Bone marrow (tissue), 2 donors: ENCODE results near the gene KRTAP3-2.

Experiments used
- DNase-seq, 2 donors: peaks; one replicate each; lab custom pipeline; 2025; lab: John Stamatoyannopoulos, UW

KRTAP3-2 gene

DNA sequence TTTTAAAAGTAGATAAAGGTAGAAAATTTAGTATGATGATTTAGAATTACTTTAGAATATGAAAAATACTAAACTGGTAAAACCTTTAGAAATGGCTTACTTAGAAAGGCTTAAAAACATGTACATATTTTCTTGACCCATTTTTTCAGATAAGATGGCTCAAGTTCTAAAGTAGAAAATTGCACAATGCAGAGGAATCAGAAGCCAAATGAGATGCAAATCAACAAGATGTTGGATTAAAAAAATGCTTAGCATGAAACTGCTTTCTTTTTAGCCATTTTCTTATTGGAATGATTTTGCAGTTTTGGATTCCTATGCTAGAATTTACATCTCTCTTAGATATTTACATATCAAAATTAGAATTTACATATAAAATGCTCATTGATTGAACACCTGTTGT is 10.7 kb upstream of the KRTAP3-2 start:
- DNase-seq, result no peak

DNA sequence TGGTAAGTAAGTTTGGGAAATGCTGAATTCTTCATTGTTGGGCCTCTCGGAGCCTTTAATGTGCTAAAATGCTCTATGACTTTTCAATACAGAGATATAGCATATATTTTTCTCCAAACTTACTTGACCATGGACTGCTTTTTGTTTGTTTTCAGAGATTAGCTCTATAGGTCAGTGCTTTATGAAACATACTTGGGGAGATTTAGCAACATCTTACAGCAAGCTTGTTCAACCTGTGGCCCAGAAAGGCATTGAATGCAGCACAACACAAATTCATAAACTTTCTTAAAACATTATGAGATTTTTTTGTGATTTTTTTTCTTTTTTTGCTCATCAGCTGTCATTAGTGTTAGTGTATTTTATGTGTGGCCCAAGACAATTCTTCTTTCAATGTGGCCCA is 10.2 kb upstream of the KRTAP3-2 start:
- DNase-seq, result no peak

DNA sequence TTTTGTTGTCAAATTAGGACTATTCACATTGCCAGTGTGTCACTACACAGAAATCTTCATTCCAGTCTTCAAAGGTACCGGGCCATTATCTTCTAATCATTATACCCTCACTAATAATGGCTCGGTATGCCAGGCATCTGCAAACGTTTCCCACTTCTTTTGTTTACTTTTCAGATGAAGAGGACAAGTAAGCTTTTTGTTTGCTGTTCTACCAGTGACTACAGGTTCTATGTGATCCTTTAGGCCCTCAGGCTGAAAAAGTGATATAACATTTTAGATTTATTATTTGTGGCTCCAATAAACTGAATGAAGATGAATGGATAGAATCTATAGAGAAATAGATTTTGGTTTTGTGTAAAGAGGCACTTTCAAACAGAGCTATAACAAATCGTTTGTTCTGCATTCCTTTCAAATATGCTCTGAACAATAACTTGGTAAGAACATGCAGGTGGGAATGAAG is 9.6 kb upstream of the KRTAP3-2 start:
- DNase-seq, result no peak

DNA sequence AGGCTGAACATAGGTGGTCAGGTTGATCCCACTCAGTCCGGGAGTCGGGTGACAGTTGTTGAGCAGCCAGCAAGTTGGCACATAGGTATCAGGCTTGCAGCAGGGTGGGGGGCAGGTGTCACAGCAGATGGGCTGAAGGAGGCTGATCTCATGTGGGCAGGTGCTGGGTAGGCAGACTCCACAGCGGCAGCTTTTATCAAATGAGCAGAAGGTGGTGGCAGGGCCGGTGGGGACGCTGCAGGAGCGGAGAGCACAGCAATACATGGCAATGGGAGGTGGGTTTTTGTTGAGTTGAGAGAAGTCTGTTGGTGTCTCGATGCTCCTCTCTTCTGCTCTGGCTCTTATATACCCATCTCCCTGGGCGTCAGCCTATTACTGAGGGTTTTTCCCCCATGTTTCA is 9.1 kb upstream of the KRTAP3-2 start, which contains the start of gene KRTAP3-1:
KRTAP3-1 (minus strand) TSS at position 318 of the 400 bp plus-strand sequence; CDS start at position 264, 54 bp downstream.
- no peak for DNase-seq

DNA sequence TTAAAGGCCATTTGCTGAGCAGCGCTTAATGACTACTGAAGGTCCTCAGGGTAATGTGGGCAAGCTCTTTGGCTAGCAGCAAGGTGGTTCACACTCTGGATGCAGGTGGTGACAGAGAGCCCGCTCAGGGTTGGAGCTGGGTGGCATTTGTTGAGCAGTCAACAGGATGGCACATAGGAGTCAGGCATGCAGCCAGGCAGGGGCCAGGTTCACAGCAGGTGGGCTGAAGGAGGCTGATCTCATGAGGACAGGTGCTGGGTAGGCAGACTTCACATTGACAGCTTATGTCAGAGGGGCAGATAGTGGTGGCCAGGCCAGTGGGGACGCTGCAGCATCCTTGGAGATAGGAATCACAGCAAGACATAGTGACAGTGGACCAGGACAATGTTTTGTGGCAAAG is 4.7 kb upstream of the KRTAP3-2 start:
- no peak for DNase-seq

DNA sequence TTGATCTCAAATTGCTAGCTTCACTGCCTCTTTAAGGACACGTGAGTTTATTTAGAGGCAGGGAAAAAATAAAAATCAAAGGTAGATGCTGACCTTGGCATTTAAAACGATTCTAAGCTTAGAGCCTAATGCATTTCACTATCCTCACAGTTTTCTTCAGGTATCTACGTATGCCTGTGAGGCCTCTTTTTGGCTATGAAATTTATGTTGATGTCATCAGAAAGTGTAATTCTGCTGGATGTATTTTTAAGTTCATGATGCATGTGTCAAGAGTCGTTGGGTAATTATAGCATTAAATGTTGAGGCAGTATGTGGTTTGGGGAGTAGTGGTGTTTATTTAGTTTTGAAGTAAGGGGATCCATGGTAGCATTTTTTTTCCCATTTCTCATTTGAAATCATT is 4.2 kb upstream of the KRTAP3-2 start:
- no peak for DNase-seq

DNA sequence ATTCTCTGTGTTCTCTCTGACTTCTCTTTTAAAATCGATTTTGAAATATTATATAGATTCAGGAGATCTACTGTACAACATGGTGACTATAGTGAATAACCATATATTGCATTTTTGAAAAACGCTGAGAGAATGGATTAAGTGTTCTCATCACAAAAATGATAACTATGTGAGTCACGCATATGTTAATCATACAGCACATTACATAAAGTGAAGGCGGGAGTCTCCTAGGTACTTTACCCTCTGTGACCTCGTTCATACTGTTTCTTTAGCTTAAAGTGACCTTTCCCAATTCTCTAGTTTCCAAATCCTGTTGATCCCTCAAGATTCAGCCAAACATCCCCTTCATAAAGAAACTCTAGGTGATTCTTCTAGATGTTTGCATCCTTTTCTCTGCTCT is 3.1 kb upstream of the KRTAP3-2 start:
- no peak for DNase-seq

DNA sequence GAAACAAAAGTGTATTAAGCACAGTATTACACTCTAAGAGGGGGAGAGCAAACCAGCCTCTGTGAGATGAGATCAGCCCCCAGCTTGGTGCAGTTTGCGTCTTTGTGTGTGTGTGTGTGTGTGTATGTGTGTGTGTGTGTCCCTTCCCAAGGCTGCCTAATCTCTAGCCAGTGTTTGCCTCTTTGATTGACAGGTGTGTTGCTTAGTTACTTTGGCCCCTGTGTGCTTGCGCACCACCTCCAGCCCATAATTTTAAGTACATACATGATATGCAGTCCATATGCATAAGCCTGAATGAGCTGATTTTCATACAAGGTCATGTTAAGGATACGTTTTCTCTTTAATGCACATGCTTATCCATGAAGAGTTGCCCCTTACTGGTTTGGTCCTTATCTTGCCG is 2.1 kb upstream of the KRTAP3-2 start:
- no peak for DNase-seq

DNA sequence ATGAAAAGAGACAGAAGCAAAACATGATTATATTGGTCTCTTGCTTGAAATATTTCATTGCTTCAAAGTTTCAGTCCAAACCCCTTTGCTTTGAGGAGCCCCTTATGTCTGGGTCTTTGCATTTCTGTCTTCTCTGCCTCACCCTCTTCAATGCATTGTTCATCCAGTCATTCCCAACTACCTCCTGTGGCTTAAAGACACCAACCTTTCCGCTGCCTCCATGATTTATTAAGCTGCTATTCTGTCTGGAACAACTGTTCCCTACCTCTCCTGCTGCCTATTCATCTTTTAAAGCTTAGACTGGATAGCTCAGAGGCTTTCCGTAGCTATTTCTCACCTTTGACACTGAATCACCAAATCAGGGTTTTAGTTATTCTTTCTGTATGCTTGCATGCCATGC is 2.3 kb downstream of the KRTAP3-2 start:
- DNase-seq, result no peak

DNA sequence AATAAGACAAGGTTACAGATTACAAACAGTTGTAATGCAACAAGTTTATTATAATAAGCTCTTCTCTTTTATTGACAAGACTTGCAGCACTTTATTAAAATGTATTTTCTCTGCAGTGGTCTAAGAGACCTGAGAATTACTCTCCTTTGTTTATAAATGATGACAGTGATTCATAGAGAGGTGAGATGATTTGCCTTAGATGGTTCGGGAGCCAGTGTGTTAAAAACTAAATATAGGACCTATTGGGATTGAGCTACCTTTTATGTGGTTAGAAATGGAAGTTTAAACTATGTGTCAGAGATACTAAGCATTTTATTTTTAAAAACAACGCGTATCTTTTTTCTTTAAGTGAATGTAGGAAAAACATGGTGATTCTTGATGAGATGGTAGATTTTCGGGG is 2.9 kb downstream of the KRTAP3-2 start:
- DNase-seq, result no peak

DNA sequence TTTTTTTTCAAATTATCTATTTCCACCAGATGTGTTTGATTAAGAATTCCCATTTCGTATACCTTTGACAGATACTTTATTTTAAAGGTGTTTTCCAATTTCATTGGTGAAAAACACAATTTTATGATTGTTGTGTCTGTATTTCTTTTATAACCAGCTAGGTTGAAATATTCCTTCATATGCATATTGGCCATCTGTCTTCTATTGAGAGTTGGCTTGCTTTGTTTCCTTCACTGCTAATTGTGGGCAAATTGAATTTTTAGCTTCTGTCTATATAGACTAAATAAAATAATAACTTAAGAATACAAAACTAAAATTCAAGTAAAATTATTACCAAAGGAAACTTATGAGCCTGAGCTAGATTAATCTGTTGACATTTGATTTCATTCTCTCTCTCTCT is 4.6 kb downstream of the KRTAP3-2 start:
- no peak for DNase-seq

DNA sequence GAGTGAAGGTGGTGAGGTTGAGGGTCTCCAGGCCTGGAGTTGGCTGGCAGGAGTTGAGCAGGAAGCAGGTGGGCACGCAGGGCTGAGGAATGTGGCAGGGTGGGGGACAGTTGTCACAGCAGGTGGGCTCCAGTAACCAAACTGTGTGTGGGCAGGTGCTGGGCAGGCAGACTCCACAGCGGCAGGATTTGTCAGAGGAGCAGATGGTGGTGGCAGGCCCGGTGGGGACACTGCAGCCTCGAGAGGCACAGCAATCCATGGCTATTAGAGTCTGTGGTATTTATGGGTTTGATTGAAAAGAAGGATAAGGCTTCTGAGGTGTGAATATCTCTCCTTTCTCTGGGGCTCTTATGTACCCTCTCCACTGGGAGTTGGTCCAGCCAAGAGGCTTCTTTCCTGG is 5.9 kb downstream of the KRTAP3-2 start, which contains the start of gene KRTAP3-3:
KRTAP3-3 (minus strand) TSS at position 326 of the 400 bp plus-strand sequence; CDS start at position 259, 67 bp downstream.
- DNase-seq, result no peak

DNA sequence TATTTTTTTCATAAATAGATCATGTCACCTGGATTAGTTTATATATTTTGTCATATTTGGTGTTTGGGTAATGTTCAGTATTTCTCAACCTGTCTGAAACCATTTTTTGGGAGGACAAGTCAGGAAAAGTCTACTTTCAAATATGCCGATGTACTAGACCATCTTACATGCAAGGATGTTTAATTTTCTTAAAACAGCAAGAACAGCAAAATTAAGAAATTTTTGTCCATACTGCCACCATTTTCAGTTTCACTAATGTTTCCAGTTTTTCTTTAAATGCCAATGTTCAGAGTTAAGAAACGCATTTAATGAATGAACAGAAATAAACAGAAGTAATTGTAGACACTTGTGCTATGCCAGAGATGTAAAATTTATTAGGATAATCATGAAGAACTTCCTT is 6.6 kb downstream of the KRTAP3-2 start:
- DNase-seq, result no peak

DNA sequence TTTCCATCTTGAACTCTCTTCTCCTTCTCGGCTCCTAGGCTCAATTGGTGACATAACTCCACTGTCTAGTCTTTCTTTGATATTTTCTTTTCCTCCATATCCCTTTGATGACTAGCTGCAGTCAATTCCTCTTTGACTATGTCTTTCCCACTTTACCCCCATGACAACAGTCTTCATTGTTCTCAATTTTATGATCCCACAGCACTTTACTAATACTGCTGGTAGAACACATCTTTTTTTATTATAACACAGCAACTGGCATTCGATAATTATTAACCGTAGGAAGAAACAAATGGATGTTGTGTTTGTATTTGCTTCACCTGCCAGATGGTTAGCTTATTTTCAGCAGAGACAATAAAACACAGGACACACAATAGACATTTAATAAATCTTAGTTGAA is 7.0 kb downstream of the KRTAP3-2 start:
- DNase-seq, result no peak

DNA sequence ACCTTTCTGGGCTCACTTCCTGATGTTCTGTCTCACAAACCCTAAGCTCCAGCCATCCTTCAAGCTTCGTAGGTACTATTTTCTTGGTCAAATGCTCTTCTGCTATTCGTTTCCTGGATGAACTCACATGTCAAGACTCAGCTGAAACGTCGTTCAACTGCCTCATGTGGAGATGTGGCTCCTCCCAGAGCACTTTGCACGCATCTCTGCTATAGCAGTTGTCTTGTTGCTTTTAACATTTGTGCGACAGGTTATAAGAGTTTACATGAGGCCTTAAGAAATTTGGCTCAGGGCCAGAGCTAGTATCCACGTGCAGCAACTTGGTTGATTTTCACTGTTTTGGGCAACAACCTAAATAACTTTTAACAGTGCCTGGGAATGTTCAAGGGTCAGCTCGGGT is 12.8 kb downstream of the KRTAP3-2 start:
- no peak for DNase-seq

DNA sequence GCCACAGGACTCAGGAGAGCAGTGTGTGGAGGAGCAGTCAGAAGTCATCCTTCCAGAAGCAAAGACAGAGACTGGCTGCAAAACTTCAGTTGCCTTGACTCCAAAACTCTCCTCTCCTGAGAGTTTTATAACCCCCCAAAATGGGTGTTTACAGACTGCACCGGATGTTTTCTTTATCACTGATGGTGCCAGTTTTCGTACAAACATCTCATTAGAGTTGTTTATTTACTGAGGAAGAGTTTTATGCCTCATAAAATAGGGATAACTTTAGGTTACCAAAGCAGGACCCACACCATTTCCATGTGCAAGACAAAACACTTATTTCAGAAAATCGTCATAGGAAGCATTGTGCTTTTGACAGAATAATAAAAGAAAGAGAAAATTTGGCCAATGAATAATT is 15.5 kb downstream of the KRTAP3-2 start, which contains the start of gene KRT40:
KRT40 (minus strand) TSS at position 101 of the 400 bp plus-strand sequence; CDS start at position 48, 53 bp downstream.
- DNase-seq, result no peak

DNA sequence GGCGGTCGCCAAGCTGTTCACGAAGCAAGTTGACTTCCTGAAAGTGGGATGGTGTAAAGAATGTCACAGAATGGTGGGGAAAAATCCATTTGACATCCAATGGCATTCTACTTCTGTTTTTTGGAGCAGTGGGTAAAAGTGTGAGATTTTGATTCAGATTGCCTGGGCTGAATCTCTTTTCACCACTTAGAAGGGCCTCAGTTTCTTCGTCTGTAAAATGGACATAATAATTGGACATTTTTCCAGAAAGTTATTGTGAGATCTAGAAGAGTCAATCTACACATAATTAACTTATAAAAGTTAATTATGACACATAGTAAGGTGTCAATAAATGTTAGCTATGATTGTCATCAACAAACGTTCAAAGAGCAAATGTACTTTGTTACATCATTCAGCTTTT is 18.6 kb downstream of the KRTAP3-2 start:
- DNase-seq, result no peak

DNA sequence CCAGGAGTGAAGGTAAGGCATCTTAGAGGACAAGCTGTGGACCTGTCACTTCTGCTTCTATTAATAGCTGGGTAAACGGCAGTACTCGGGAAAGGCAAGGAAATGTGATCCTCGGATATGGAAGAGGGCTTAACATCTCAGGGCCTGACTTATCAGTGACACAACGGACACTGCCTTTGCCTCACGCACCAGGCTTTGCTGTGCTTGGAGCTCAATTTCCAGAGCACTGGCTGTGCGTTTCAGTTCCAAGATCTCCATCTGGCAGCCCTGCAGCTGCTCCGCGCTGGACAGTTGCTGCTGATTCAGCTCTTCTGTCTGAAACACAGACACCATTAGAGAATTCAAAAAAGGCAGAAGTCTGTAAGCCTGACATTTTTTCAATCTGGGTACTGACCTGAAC is 19.1 kb downstream of the KRTAP3-2 start:
- no peak for DNase-seq

DNA sequence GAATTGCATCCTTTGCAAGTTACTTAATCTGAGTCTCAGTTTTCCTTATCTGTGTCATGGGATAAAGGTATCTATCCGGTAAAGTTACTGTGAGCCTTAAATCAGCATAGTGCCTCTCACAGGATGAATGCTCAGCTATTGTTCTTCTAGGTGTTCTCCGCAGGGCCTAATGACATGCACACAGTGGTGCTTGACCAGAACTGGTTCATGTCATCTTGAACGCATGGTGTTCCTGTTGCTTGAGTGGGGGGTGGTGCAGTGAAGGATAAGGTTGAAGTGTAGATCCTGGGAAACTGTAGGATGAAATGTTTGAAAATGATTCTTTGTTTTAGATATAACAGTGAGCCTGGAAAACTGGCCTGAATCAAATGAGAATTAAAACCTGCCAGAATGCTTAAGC is 19.6 kb downstream of the KRTAP3-2 start:
- no peak for DNase-seq

DNA sequence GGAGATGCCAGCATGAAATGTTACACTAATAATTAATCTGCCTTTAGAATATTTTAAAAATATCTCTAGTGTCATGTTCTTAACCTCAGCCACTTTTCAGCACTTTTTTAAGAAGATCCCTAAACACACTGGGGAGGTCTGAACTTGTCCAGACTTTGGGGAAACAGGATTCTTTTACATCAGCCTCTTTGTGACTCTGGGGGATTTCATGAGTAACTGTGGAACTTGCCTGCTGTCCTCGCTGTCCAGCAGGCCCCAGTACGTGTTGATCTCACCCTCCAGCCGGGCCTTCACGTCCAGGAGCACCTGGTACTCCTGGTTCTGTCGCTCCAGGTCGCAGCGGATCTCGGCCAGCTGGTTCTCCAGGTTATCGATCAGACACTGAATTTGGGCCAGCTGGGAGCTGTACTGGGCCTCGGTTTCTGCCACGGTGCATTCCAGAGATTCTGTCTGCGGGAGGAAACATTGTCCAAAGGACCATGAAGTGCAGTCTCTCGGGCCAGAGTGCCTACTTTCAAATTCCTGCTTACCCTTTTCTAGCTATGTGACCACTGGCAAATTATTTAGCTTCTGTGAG is 21.0 kb downstream of the KRTAP3-2 start:
- DNase-seq, result no peak

DNA sequence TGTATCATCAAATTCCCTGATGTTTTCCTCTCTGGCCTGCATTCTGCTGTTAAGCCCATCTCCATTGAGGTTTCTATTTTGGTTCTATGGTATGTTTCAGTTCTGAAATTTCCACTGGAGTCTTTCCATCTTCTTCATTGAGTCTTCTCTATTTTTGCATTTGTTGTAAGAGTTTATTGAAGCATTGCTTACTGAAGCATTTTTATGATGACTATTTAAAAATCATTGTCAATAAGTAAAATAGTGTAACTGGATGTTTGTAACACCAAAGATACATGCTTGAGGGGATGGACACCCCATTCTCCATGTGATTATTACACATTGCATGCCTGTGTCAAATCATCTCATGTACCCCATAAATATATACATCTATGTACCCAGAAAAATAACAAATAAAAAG is 24.2 kb downstream of the KRTAP3-2 start:
- DNase-seq, result no peak

DNA sequence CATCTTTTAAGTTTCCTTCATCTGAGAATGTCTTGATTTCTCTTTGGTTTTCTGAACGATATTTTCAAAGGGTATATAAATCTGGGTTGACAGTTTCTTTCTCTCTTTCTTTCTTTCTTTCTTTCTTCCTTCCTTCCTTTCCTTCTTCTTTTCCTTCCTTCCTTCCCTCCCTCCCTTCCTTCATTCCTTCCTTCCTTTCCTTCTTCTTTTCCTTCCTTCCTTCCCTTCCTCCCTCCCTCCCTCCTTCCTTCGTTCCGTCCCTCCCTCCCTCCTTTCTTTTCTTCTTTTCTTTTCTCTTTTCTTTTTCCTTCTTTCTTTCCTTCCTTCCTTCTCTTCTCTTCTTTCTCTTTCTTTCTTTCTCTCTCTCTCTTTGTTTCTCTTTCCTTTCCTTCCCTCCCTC is 25.3 kb downstream of the KRTAP3-2 start:
- DNase-seq, result no peak

DNA sequence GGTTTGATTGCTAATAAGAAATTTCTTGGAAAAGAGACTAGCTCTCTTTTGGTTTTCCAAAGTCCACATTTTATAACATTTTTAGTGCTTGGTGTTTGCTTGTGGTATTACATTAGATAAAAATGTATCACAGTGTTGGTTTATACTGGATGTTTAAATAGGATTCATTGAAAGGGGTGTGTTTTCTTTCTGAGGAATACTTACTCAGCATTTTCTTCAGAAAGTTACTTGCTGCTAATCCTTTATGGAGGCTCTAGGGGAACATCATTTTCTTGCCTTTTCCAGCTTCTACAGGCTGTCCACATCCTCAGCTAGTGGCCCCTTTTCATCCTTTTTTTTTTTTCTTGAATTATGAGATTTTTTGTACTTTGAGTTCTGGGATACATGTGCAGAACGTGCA is 32.1 kb downstream of the KRTAP3-2 start:
- DNase-seq, result no peak

DNA sequence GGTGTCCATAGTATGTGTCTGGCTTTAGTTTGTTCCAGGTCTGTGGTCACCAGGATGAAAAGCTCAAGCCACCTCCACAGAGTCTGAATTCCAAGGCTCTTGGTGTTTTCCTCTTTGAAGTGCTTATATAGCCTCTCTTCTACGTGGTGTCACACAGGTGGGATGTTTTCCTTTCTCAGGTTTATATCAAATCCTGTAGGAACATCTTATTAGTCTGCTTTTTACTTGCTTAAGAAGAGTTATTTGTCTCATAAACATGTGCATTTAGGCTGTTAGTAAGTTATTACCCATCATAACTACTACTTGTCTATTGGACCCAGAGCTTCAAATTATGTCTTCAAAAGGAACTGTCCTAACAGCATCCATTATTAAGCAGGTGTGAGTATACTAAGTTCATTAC is 32.9 kb downstream of the KRTAP3-2 start, which contains the start of gene KRT39:
KRT39 (minus strand) TSS at position 101 of the 400 bp plus-strand sequence; CDS start at position 9, 92 bp downstream.
- DNase-seq, result no peak
